ENCODE results near the gene MRPS12.
"Not testable (repeated sequence)": the region's sequence is repeated elsewhere in the genome, so short reads cannot be mapped to it uniquely, and the experiment has no call there.

Gene MRPS12

DNA sequence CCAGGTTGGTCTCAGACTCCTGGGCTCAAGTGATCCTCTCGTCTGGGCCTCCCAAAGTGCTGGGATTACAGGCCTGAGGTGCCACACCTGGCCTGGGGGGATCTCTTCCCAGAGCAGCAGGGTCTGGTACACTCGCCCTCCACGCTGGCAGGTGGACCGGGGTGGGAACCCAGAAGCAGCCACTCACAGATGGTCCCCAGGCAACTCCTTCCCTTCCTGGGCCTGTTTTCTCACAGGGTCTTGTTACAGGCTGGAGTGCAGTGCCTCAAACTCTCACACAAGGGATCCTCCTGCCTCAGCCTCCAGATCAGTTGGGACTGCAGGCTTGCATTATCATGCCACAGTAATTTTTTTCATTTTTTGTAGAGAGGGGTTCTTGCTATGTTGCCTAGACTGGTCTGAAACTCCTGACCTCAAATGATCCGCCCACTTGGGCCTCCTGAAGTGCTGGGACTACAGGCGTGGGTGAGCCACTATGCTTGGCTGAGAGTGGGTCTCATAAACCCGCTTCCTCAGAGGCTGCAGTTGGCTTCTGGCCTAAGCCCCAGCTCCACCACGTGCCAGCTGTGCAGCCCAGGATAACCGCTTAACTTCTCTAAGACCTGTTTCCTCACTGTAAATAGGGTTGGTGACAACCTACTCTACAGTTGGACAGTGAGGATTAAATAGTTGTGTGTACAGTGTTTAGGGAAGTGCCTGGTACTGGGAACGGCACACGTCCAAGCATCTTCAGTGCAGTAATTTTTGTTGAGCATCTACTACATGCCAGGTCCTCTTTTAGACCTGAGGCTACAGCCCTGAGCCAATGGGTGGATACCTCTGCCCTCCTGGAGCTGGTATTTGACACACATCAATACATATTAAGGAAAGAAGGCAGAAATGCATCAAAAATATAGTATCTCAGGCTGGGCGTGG lies 17.9 kb upstream of the MRPS12 start:
- no peak for DNase-seq

DNA sequence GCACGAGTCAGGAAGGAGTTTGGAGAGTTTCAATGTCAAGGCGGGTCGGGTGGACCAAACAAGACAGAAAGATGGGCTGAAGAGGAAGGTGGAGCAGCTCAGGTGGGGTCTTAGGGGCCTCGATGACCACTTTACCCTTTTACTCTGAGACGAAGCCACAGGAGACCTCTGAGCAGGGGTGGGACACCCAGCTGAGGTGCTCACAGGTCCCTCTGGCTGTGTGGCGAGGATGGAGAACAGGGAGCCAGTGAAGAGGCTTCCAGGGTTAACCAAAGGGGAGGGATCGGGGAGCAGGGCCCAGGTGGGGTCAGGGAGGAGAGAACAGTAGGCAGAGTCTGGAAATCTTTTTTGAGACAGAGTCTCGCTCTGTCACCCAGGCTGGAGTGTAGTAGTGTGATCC lies 16.8 kb upstream of the MRPS12 start:
- no peak for DNase-seq

DNA sequence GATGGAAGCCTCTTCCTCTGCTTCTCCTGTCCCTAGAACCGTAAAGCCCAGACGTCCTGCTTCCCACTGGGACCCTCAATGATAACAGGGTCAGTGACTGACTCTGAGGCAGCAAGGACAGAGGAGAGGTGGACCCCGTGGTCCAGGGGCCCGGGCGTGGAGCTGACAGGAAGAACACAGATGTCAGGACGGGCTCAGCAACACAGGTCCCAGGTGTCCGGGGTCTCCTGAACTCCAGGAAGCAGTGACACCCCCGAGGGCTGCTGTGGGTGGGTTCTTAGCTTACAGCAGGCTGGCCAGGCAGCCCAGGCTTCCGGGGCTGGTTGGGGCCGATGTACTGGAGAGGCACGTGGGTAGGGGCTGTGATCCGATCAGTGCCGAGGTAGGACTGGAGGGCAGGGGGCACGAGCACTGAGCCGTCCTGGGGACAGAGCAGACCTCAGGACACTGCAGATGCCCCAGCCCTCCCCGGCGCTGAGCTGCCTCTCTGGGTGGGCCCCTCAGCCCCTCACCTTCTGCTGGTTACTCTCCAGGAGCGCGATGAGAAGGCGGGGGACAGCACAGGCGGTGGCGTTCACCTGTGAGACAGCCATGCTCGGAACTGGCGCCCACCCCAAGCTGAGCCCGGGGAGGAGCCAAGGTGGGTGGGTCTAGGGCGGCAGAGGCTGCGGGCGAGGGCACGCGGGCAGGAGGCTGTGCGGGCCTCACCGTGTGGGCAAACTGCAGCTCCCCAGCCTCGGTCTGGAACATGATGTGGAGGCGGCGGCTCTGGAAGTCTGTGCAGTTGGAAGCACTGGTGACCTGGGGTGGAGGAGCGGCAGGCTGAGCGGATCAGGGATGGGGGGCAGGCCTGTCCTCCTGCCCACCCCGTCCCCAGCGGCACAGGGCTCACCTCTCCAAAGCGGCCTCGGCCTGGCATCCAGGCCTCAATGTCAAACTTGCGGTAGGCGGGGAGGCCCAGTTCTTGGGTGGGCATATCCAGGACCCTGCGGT lies 15.1 kb upstream of the MRPS12 start:
- DNase-seq, result no peak

DNA sequence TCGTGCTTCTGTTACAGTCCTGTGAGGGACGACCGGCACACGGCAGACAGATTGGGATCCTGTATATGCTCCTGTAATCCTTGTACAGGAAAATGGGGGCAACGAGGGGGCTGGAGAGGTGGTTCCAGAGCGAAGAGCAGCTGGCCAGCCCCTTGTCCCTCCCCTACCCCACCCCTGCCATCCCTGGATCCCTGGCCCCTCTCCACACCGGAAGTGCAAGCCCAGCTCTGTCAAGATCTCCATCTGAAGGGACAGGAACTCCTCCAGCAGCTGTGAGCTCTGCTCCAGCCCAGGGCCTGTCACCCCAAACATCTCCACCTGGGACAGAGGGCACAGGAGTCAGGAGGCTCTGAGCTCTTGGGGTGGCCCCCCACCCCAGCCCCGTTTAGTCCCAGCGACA lies 13.2 kb upstream of the MRPS12 start:
- no peak for DNase-seq

DNA sequence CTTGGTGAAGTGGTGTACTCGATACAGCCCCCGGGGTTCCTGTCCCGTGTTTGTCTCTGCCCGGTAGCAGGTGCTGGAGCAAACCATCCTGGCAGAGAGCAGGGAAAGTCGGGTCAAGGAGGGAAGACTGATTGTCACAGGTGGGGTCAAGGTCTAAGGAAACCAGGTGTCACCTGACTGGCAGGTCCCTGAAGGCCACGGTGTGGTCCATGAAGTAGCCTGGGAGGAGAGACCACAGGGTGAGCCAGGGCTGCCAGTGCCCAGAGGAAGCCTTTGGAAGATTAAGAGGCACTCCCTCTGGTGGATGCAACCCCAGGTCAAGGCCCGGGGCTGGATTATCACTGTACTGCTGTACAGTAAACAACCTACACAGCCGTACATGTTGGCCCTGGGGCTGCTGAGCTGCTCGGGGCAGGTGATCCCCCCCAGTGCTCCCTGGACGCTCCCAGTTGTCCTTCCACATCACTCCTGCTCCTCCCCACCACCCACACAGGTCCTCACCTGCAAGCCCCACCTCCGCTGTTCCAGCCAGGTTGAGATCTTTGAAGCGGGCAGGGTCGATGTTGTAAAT lies 12.7 kb upstream of the MRPS12 start:
- no peak for DNase-seq

DNA sequence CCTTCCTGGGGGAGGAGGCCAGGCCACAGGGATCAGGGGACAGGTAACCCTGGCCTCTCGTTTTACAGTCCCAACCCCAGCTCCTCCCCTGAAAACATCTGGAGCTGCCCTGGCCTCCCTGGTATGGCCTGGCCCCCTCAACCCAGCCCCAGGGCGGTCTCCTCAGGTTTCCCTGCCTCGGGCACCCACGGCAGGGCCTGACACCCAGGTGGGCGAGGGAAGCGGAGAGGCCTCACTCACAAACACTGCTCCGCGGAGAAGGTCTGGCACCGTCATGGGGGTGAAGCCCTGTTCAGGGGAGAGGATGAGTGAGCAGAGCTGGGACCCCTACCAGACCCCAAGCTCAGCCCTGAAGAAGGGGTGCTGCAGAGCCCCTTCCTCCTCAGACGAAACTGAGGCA lies 12.2 kb upstream of the MRPS12 start:
- no peak for DNase-seq

DNA sequence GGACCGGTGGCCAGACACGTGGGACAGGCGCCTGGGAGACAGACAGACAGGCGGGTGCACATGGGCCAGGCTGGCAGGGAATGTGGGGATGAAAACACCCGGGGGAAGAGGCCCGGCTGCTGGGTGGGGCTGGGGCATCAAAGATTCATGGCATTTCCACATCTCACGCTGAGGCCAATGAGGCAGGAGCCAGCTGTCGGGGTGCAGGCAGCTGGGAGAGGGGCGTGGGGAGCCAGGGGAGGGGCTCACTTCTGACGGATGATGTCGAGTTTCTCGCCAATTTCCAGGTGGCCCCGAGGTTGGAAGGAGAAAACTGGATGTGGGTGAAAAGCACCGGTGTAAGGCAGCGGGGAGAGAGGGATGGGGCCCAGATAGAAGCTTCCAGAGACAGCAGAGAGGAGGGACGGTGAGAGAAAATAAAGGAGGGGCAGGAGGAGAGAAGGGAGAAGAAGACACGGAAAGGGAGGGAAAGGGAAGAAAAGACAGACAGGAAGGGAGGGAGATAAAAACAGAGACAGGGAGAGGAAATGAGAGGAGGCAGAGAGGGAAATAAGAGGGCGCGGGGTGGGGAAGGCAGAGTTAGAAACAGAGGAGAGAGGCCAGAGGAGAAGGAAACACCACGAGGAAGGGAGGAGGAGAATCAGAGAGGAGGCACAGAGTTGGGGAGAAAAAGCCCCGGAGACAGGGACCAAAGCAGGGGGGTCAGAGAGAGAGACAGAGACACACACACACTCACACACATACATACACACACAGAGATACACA lies 10.7 kb upstream of the MRPS12 start:
- DNase-seq, result no peak

DNA sequence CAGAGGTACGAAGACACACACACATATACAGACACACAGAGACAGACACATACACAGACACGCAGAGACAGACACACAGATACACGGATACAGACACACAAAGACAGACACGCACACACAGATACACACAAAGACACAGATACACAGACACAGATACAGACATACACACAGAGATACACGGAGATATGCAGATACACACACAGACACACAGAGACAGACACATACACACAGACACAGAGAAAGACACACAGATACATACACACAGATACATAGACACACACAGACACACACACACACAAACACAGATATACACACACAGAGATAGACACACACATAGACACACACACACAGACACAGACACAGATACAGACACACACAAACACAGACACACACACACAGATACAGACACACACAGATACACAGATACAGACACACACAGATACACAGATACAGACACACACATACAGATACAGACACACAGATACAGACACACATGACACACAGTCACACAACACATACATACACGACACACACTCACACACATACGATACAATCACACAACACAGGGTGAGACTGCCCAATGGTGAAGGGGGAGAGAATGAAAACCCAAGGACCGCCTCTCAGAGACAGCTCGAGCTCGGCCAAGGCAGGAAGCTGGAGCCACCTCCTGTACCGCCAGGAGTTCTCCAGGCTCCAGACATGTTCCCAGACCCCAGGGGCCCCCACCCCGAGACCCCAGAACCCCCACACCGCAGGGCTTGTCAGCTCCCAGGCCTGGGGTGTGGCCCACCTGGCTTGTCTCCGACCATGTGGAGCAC lies 9.9 kb upstream of the MRPS12 start:
- DNase-seq, result no peak

DNA sequence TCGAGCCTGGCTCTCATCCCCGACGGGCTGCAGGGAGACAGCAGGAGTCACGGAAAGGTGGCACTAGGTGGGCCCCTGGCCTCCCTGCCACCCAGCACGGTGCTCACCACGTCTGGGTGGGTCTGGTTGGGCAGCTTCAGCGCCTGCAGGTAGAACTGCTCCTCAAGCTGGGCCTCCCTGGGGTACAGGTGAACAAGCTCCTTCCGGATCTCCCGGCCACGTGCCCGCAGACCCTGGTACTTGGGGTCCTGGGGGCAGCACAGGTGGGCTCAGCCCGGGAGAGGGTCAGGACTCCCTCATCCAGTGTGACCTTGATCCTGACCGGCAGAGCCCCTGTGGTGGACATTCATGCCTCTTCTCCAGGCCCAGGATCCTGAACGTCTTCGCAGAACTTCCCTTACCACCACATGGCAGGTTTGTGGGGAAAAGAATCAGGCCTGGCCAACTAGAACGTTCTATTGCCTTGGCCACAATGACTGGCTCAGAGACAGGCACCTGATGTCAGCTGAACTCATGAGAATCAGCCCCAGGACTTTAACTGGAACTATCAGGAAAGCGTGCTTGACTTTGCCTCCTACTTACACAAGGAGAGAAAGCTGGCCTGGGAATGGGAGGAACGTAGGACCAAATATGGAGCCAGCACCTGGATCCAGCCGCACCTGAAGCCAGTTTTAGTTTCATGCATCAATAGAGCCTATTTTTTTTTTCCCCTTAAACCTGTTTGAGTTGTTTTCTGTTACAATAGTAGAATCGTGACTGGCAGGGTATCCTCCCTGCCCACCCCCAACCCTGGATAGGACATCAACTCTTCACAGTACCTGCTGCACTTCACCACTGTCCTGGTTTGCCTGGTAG lies 9.1 kb upstream of the MRPS12 start:
- no peak for DNase-seq

DNA sequence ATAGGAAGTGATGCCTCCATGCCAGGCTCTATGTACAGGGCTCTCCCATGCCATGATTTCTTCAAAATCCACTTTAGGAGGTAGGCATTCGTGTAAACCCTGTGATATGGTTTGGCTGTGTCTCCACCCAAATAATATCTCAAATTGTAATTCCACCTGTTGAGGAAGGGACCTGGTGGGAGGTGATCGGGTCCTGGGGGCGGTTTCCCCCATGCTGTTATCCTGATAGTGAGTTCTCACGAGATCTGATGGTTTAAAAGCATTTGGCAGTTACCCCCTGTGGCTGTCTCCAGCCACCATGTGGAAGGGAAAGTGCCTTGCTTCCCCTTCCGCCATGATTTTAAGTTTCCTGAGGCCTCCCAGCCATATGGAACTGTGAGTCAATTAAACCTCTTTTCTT lies 8.3 kb upstream of the MRPS12 start:
- DNase-seq, result no peak

DNA sequence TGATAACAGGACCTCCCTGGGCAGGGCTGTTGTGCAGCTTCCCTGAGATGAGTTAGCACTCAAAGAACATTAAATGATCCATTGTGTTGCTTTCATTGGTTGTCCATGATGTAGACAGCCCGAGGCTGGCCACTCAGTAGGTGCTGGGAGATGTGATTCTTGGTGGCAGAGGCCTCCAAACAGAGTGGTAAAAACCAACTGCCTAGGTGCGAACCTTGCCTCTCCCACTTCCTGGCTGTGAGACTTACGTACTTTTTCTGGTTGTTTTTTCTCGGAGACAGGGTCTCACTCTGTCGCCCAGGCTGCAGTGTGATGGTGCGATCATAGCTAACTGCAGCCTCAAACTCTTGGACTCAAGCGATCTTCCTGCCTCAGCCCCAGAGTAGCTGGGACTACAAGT lies 6.4 kb upstream of the MRPS12 start:
- no peak for DNase-seq

DNA sequence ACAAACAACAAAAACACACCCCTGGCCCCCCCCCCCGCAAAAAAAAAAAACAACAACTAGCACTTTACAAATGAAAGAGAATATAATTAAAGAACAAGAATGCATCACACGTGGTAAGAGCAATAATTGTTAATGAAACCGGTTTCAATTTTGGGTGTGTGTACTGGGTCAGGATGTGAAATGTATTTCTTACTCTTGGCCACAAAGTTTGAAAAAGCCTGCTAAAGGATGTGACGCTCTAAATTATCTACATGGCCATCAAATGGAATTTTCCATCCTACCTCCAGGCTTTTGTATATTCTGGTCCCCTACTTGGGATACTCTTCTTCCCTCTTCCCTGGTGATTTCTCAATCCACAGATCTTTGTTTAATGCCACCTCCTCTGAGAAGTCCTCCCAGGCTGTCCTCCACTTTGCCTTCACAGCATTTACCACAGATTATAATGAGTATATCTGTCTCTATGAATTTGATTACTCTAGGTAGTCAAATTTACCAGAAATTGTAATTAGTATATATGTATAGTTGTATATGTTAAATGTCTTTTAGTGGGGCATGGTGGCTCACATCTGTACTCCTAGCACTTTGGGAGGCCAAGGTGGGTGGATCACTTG lies 2.2 kb upstream of the MRPS12 start:
- DNase-seq, result no peak

DNA sequence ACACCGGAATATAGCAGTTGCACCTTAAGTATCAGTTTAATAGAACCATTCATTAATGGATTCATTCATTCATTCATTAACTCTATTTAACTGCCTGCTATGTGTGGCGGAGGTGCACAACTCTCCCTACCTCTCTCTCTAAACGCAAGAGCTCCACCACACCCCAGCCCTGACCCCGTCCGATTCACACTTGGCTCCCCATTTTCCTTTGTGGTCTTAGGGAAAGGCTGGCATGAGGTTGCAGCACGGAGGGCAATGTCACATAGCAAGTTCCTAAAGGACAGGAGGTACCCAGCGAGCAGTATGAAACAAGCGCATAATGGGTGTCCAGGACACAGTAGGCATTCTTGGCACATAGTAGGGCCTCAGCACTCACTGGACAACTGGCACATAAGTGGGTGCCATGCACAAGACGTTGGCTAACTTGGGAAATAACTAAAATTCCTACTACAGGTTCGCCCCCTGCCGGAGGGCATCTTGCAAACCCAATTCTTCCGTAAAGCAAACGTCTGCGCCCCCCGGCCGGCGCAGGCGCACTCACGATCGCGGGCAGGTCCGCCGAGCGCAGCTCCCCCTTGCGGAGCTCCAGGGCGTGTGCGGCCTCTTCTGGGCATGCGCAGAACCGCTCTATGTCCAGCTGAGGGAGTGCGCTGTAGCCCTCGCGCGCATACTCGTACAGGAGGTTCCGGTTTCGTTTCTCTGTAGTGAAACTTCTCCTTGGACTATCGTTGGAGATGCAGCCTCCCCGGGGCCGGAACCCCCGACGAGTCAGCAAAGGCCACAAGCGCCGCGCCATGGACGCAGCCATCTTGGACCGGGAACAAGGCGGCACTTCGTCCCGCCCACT lies 592 bp upstream of the MRPS12 start, which contains the start of gene SARS2:
Gene SARS2, minus strand, starts transcription at position 835 of the 847 bp plus-strand sequence. Its CDS starts 27 bp downstream, at position 808.
- peak; percentile 90 for DNase-seq

DNA sequence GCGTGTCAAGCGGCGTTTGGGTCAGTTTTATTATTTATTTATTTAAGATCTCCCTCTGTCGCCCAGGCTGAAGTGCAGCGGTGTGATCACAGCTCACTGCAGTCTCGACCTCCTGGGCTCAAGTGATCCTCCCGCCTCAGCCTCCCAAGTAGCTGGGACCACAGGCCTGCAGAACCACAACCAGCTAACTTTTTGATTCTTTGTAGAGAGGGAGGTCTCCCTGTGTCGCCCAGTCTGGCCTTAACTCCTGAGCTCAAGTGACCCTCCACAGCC lies 713 bp downstream of the MRPS12 start:
- DNase-seq, result no peak

DNA sequence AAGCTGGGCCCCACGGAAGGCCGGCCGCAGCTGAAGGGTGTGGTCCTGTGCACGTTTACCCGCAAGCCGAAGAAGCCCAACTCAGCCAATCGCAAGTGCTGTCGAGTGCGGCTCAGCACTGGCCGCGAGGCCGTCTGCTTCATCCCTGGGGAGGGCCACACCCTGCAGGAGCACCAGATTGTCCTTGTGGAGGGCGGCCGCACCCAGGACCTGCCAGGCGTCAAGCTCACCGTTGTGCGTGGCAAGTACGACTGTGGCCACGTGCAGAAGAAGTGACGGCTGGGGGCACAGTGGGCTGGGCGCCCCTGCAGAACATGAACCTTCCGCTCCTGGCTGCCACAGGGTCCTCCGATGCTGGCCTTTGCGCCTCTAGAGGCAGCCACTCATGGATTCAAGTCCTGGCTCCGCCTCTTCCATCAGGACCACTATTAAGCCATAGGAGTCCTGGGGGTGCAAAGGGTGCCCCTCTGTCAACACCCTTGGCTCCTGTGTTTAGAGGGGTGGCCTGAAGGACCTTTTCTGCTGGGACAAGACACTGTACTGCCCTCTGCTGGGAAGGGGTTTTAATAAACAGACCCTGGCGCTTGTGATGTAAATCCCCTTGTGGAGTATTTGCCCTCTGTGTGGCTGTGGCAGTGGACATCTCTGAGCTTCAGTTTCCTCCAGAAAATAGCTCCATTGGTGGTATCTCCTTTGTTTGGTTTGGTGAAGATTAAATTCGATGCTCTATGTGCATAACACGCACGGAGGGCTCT lies 1.9 kb downstream of the MRPS12 start:
- no peak for DNase-seq

DNA sequence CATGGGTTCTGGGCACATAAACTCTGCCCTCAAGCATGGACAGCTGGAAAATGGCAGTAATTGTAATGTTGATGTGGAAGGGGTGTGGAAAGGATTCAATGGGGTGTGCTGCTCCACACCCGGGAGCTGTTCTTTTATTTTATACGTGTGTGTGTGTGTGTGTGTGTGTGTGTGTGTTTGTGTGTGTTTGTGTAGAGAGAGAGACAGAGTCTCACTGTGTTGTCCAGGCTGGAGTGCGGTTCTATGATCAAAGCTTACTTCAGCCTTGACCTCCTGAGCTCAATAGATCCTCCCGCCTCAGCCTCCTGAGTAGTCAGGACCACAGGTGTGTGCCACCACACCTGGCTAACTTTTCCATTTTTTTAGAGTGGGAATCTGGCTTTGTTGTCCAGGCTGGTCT lies 2.8 kb downstream of the MRPS12 start:
- no peak for DNase-seq

DNA sequence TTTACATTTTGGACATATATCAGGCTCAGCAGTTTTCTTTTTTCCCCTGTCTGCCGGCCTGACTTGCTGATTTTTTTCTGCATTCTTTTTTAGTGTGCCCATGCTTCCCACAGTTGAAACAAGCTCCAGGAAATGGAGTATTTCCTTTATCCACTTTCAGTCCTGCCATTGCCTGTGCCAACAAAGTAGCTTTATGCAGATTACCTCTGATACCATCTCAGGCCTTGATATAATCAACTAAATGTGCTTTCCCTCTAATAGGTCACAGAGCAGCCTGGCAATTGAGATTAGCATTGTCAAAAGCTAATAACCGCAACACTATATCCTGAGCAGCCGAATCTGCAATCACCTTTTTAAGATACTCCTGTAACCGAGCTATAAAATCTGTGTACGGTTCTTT lies 9.2 kb downstream of the MRPS12 start:
- no peak for DNase-seq

DNA sequence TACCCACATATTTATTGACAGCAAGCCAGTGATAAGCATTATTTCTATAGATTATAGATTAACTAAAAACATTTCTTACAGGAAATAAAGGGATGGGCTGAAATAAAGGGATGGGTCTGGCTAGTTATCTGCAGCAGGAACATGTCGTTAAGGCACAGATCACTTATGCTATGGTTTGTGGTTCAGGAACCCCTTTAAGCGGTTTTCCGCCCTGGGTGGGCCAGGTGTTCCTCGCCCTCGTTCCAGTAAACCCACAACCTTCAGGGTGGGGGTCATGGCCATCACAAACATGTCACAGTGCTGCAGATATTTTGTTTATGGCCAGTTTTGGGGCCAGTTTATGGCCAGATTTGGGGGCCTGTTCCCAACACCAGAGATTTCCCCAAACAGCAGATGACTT lies 10.7 kb downstream of the MRPS12 start:
- not testable (repeated sequence) for DNase-seq

DNA sequence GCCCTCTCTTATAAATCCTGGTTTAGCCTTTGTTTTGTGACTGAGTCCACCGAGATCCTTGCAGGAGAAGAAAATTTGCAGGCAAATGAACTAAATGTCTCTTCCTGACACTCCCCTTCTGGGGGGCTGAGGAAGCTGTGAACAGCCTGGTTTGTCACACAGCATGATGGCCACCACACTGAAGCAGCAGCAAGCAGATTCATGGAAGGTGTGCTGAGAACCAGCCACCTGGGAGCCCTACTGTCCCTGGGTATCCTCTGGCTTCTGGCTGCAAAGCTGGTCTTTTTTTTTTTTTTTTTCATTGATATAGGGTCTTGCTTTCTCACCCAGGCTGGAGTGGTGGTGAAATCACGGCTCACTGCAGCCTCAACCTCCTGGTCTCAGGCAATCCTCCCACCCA lies 11.2 kb downstream of the MRPS12 start:
- no peak for DNase-seq

Data from DMS79 (cell line).